ENCODE results near the gene GTPBP3.

GRCh38 chr19:17323964-17324332 lies 13.4 kb upstream of the GTPBP3 start:
- no peak for TF ChIP-seq CTCF (IDR thresholded peaks at IDR 0.05 in 2 of 3, conservative IDR thresholded peaks at IDR 0.05 in 1 of 3; ENCODE audit: borderline replicate concordance in 1 of 3, insufficient read depth in 1 of 3, low read depth in 2 of 3, low read length in 2 of 3)
- TF ChIP-seq, protein P1, sequence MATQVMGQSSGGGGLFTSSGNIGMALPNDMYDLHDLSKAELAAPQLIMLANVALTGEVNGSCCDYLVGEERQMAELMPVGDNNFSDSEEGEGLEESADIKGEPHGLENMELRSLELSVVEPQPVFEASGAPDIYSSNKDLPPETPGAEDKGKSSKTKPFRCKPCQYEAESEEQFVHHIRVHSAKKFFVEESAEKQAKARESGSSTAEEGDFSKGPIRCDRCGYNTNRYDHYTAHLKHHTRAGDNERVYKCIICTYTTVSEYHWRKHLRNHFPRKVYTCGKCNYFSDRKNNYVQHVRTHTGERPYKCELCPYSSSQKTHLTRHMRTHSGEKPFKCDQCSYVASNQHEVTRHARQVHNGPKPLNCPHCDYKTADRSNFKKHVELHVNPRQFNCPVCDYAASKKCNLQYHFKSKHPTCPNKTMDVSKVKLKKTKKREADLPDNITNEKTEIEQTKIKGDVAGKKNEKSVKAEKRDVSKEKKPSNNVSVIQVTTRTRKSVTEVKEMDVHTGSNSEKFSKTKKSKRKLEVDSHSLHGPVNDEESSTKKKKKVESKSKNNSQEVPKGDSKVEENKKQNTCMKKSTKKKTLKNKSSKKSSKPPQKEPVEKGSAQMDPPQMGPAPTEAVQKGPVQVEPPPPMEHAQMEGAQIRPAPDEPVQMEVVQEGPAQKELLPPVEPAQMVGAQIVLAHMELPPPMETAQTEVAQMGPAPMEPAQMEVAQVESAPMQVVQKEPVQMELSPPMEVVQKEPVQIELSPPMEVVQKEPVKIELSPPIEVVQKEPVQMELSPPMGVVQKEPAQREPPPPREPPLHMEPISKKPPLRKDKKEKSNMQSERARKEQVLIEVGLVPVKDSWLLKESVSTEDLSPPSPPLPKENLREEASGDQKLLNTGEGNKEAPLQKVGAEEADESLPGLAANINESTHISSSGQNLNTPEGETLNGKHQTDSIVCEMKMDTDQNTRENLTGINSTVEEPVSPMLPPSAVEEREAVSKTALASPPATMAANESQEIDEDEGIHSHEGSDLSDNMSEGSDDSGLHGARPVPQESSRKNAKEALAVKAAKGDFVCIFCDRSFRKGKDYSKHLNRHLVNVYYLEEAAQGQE (IDR thresholded peaks at IDR 0.05; ENCODE audit: low read depth) = no peak
- no peak for TF ChIP-seq YY1 (IDR thresholded peaks at IDR 0.05; ENCODE audit: extremely low read depth, insufficient replicate concordance, low read depth, low read length)
- no peak for TF ChIP-seq POLR2A (IDR thresholded peaks at IDR 0.05; ENCODE audit: borderline replicate concordance, extremely low read depth, insufficient read depth, insufficient read length)
- TF ChIP-seq, protein P2, sequence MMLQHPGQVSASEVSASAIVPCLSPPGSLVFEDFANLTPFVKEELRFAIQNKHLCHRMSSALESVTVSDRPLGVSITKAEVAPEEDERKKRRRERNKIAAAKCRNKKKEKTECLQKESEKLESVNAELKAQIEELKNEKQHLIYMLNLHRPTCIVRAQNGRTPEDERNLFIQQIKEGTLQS (IDR thresholded peaks at IDR 0.05) = no peak
- no peak for TF ChIP-seq EZH2 (IDR thresholded peaks at IDR 0.05)
- no peak for TF ChIP-seq RAD21 (IDR thresholded peaks at IDR 0.05; ENCODE audit: low read depth)
- TF ChIP-seq EZH2phosphoT487 (IDR thresholded peaks at IDR 0.05; ENCODE audit: borderline replicate concordance) = no peak
- TF ChIP-seq MAX (IDR thresholded peaks at IDR 0.05) = no peak
- TF ChIP-seq, protein P3, sequence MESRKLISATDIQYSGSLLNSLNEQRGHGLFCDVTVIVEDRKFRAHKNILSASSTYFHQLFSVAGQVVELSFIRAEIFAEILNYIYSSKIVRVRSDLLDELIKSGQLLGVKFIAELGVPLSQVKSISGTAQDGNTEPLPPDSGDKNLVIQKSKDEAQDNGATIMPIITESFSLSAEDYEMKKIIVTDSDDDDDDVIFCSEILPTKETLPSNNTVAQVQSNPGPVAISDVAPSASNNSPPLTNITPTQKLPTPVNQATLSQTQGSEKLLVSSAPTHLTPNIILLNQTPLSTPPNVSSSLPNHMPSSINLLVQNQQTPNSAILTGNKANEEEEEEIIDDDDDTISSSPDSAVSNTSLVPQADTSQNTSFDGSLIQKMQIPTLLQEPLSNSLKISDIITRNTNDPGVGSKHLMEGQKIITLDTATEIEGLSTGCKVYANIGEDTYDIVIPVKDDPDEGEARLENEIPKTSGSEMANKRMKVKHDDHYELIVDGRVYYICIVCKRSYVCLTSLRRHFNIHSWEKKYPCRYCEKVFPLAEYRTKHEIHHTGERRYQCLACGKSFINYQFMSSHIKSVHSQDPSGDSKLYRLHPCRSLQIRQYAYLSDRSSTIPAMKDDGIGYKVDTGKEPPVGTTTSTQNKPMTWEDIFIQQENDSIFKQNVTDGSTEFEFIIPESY (IDR thresholded peaks at IDR 0.05; ENCODE audit: extremely low read depth, insufficient replicate concordance, low read length) = no peak
- no peak for TF ChIP-seq POLR2AphosphoS5 (IDR thresholded peaks at IDR 0.05; ENCODE audit: low read depth, low read length)
- no peak for TF ChIP-seq ZNF274 (IDR thresholded peaks at IDR 0.05; ENCODE audit: low read depth, low read length)
- TF ChIP-seq JUND (IDR thresholded peaks at IDR 0.05) = no peak
- no peak for TF ChIP-seq EGR1 (IDR thresholded peaks at IDR 0.05; ENCODE audit: low read depth)
